ENCODE results near the gene GPR25. TPM values are rescaled to one million over a fixed set of nuclear protein-coding genes. Genes with fewer than 3 reads are reported as not detected.

GPR25 gene
- total and polyA plus RNA-seq, 10 of the 15 experiments (the other 5 are each of a cell fraction or from before 2014, with no cell fraction given), result not detected

GRCh38 chr1:200862713-200863415 is 9.9 kb upstream of the GPR25 start (continued):
- TF ChIP-seq ZNF217 (IDR thresholded peaks at IDR 0.05) (peak; percentile 83; the same call in 1 of the 2 replicates), MEF2A (IDR thresholded peaks at IDR 0.05; ENCODE audit: insufficient read depth, low read depth, low read length) (no peak), NFYB (IDR thresholded peaks at IDR 0.05; ENCODE audit: insufficient read depth, low read depth, low read length) (no peak), MXI1 (IDR thresholded peaks at IDR 0.05; ENCODE audit: low read depth, low read length) (peak; percentile 30; the same call in 1 of the 2 replicates), E2F8 (IDR thresholded peaks at IDR 0.05; ENCODE audit: low read depth, partially characterized antibody) (peak; percentile 19), RUNX3 (IDR thresholded peaks at IDR 0.05; ENCODE audit: low read length) (peak; percentile 74), SMARCA5 (IDR thresholded peaks at IDR 0.05) (0 out of 2 replicates have a peak, but pooled peaks have one; percentile 72), ATF7 (IDR thresholded peaks at IDR 0.05; ENCODE audit: low read depth) (peak; percentile 51), ETV6 (conservative IDR thresholded peaks at IDR 0.05 in 1 of 2, IDR thresholded peaks at IDR 0.05 in 1 of 2; ENCODE audit: borderline replicate concordance in 1 of 2, low read depth in 1 of 2) (no peak), TAF1 (IDR thresholded peaks at IDR 0.05; ENCODE audit: borderline replicate concordance, low read depth, low read length) (no peak), ZSCAN29 (IDR thresholded peaks at IDR 0.05) (no peak), CHD2 (IDR thresholded peaks at IDR 0.05; ENCODE audit: borderline replicate concordance, low read depth, low read length) (no peak), BCLAF1 (IDR thresholded peaks at IDR 0.05) (no peak), YY1 (IDR thresholded peaks at IDR 0.05; ENCODE audit: low read depth, low read length) (no peak), IKZF1 (conservative IDR thresholded peaks at IDR 0.05) (peak; percentile 73), PKNOX1 (IDR thresholded peaks at IDR 0.05) (peak; percentile 35), SPI1 (IDR thresholded peaks at IDR 0.05; ENCODE audit: borderline replicate concordance, insufficient read depth, low read depth, low read length) (peak; percentile 19; the same call in 1 of the 2 replicates), NBN (IDR thresholded peaks at IDR 0.05) (peak; percentile 20; the same call in 1 of the 2 replicates), LARP7 (IDR thresholded peaks at IDR 0.05) (no peak), SIX5 (IDR thresholded peaks at IDR 0.05; ENCODE audit: low read depth, low read length, severe bottlenecking) (no peak)
